Lower leg skin (tissue), 4 donors: ENCODE measurements around the gene TK2. TPM values are rescaled to one million over a fixed set of nuclear protein-coding genes. Genes with fewer than 3 reads are reported as not detected.

Experiments
- DNase-seq, 2 donors: peaks; one replicate each; pipeline ENCODE4 v3.0.0-alpha.2; 2019; ENCODE audit warnings: low spot score in 2 of 2
- H3K4me3 ChIP-seq: fragments of 200-600 bp; sonication (generic); 2 replicates; pipeline ENCODE4 v1.5.1; 2017; ENCODE audit warnings: mild to moderate bottlenecking, low read depth; ENCODE audit not compliant: poor library complexity, severe bottlenecking
- POLR2A ChIP-seq, 2 donors: fragments of 450-650 bp; IDR thresholded peaks; one replicate each; pipeline ENCODE4 v1.6.1; 2016 to 2017; ENCODE audit warnings: antibody characterized with exemption in 2 of 2, mild to moderate bottlenecking in 1 of 2, moderate library complexity in 1 of 2
- WGBS, 2 donors: methylation state at CpG; one replicate each; pipeline ENCODE4 v1.1.5; 2018; 5-methylcytosine and 5-hydroxymethylcytosine counted together
- intact Hi-C: fragments of 100-400 bp; cut with DNase I; formaldehyde crosslinking; loops from one replicate; pipeline ENCODE4 v1.15.0; 2023; ENCODE audit warnings: low total_unique reads
- total RNA-seq, 4 donors: library from RNA; depleted of rRNA; stranded (reverse); fragments of >200 nt; gene quantifications; one replicate each; pipeline ENCODE4 v1.1.0, GENCODE V29; 2016
- TF ChIP-seq, protein P1 (sequence below), 3 donors: fragments of 450-650 bp; IDR thresholded peaks; one replicate each; pipeline ENCODE4 v1.5.1; 2016; ENCODE audit warnings: antibody characterized with exemption in 3 of 3, mild to moderate bottlenecking in 3 of 3, moderate library complexity in 2 of 3

Gene TK2
- total RNA-seq, 4 donors from 2014 or later: 15.3 to 28.3 (median 22.6) TPM

DNA sequence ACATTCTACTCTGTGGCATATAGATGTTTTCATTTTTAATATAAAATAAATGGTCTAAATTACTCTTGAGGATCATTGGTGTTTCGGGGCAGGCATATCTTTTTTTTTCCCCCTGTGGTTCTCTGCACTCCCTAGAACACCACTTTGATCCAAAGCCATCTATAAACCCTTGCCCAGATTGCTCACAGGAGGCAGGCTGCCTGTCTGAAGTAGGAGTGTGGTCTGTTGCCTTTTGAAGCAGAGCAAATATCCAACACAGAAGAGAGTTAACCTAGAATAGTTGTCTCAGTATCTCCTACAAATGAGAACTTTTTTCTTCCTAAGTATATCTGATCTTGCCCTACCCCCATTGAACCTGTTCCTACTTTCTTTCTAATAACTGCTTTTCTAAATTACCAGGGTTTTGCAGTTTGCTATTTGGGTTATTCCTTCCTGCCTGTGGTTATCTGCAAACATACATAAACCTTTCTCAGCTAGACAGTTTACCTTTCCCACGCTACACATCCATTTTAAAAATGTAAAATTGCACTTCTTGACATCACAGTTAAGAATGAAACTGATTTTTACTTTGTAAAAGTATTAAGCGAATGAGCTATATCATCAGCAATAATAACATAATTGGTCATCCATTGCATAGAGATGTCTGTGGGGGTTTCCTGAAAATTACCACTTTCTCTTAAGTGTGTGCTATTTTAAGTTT, 11.6 kb upstream of the TK2 start:
- intact Hi-C loops: no loop called here
- H3K4me3 ChIP-seq: no peak overlapping the region
- TF ChIP-seq, protein P1, sequence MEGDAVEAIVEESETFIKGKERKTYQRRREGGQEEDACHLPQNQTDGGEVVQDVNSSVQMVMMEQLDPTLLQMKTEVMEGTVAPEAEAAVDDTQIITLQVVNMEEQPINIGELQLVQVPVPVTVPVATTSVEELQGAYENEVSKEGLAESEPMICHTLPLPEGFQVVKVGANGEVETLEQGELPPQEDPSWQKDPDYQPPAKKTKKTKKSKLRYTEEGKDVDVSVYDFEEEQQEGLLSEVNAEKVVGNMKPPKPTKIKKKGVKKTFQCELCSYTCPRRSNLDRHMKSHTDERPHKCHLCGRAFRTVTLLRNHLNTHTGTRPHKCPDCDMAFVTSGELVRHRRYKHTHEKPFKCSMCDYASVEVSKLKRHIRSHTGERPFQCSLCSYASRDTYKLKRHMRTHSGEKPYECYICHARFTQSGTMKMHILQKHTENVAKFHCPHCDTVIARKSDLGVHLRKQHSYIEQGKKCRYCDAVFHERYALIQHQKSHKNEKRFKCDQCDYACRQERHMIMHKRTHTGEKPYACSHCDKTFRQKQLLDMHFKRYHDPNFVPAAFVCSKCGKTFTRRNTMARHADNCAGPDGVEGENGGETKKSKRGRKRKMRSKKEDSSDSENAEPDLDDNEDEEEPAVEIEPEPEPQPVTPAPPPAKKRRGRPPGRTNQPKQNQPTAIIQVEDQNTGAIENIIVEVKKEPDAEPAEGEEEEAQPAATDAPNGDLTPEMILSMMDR (IDR thresholded peaks at IDR 0.05): no peak
- no peak for TF ChIP-seq POLR2A (IDR thresholded peaks at IDR 0.05)
- no peak for DNase-seq
- 90 to 94% methylated on average over 3 of the region's 3 CpGs for WGBS, 2 donors

DNA sequence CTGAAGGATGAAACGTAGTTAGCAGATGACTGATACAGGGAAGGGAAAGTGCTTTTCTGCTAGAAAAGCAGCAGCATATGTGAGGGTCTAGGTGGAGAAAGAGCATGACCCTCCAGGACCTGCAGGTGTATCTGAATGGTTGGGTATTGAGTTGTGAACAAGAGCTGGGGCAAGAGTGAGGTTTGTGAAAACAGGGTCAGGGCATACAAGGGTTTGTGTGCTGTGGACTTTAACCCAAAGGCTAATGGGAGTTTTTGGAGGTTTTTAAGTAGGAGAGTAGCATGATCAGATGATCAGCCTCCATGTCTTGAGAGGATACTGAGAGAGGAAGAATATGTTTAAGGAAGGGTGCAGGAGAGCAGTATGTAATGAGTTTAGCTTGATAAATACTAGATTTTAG, 10.2 kb upstream of the TK2 start:
- no peak for TF ChIP-seq POLR2A (IDR thresholded peaks at IDR 0.05)
- TF ChIP-seq, protein P1 (IDR thresholded peaks at IDR 0.05): no peak
- intact Hi-C loops: no loop called here
- no peak for DNase-seq
- 76 to 84% methylated on average over 1 of the region's 1 CpG for WGBS, 2 donors
- no peak overlapping the region for H3K4me3 ChIP-seq

DNA sequence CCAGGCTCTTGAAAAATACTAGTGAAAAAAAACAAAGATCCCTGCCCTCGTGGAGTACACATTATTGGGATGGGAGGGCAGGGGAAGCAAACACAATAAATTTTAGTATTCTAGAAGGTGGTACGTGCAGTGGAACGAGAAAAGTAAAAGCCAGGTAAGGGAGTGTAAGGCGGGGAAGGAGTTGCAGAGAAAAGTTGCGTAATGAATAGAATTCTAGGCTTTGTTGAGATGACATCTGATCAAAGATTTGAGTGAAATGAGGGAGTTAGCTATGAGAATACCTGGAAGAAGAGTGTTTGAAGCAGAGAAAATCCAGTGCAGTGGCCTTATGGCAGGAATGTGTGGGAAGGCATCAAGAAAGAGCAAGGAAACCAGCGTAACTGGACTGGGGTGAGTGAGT, 4.6 kb upstream of the TK2 start:
- 85 to 90% methylated on average over 6 of the region's 6 CpGs for WGBS, 2 donors
- intact Hi-C loops: no loop called here
- no peak for DNase-seq
- TF ChIP-seq, protein P1 (IDR thresholded peaks at IDR 0.05): no peak
- TF ChIP-seq POLR2A (IDR thresholded peaks at IDR 0.05): no peak
- H3K4me3 ChIP-seq: no peak overlapping the region

DNA sequence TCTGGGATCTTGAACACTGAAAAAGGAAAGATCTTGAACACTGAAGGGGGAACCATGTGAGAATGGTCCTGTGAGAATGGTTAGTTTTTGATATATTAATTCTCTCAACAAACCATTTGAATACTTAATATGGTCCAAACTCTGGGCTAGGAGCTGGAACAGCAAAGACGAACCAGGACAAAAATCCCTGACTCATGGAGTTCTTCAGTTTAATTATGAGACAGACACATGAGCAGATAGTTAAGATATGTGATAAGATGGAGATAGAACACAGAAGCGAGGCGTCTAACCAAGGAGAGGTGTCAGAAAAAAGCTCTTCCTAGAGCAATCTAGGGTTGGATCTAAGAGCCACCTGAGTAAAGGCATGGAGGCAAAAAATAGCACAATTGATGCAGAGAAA, 4.1 kb upstream of the TK2 start:
- DNase-seq: no peak
- no peak overlapping the region for H3K4me3 ChIP-seq
- TF ChIP-seq, protein P1 (IDR thresholded peaks at IDR 0.05): no peak
- no peak for TF ChIP-seq POLR2A (IDR thresholded peaks at IDR 0.05)
- intact Hi-C loops: no loop called here
- 52 to 88% methylated on average over 3 of the region's 3 CpGs for WGBS, 2 donors

DNA sequence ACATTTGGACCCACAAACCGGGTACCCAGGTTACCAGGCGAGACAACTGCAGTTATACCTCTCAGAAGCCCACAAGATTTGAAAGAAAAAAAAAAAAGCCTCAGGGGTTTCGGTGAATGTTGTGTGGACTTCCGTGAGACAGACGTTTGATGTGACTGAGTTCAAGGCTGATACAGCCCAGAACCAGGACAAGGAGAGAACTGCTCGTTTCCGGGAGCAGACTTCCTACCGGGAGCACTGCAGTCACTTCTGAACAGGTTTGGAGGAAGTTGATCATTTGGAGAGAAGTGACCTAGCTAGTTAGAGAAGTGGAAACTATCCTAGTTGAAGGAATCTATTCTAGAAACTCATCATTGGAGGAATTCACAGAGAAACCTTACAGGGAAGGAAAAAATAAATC, 3.3 kb upstream of the TK2 start:
- no peak for DNase-seq
- H3K4me3 ChIP-seq: no peak overlapping the region
- WGBS, 2 donors: 17 to 33% methylated on average over 8 of the region's 8 CpGs
- TF ChIP-seq POLR2A (IDR thresholded peaks at IDR 0.05): no peak
- TF ChIP-seq, protein P1 (IDR thresholded peaks at IDR 0.05): no peak
- intact Hi-C loops: no loop called here
